ENCODE data around the gene SPACA4.

The SPACA4 gene

DNA sequence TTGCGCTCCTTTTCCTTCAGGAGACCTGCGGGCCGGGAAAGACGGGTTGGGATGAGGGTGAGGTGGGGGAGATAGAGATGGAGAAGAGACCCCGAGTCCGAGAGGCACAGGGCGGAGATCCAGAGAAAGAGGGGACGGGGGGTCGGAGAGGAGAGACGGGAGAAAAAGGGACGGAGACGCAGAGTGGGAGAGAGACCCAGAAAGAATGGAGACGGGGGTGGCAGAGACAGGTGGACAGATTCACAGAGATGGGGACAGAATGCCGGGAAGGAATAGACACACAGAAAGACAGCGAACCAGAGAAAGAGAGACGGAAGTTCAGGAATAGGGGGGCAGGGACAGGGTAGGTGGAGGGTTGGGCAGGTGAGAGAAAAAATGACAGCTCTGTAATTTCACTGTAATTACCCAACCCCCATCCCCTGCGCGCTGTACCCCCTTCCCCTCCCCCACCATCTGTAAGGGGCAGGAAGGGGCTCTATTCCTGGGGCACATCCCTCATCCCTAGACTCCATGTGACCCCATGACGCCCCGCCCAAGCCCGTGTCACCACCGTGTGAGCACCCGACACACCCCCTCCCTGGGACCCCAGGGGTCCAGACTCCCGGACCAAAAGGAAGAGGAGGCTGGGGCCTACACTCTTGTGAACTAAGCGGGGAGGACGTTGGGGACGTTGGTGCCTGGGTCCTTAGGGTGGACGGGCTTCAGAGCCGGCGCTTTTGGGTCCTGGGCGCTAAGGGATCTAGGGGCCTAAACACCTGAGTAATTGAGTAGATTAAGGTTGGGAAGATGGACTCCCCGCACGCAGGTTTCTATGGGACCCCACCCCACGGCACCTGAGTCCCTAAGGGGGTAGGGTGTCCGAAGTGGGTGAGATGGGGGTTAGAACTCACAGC is 29.7 kb downstream of the SPACA4 start:
- DNase-seq = peak in 5 of 6 experiments; percentile 18 to 49 (median 36)

DNA sequence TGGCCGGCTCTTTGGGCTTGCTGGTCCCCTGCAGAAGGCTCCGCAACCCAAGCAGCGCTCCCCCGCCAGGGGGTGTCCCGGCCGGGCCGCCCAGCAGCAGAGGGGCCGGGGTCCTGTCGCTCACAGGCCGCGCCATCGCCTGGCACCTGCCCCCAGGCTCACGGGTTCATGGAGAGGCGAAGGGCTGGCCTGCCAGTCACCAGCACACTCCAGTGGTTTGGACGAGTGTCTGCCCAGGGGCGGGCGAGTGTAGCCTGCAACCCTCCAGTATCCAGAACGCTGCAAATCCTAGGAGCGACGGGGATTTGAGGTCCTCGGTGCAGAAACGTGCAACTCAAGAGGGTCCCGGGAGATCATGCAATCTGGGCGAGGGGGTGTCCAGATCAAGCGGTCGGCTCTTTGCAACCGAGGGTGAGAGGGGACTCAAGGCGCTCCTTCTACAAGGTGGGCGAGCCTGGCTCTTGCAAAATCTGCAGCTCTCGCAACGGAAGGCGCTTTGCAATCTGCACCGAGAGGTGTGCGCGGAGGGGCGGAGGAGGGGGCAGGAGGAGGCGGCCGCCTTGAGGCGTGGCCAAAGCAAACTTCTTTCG is 30.4 kb downstream of the SPACA4 start, which contains the start of gene DBP:
Gene DBP (minus strand): TSS at position 521 of the 590 bp plus-strand sequence. CDS start 385 bp downstream, at position 136.
- DNase-seq = peak in 2 of 6 experiments; percentile 36 to 45

DNA sequence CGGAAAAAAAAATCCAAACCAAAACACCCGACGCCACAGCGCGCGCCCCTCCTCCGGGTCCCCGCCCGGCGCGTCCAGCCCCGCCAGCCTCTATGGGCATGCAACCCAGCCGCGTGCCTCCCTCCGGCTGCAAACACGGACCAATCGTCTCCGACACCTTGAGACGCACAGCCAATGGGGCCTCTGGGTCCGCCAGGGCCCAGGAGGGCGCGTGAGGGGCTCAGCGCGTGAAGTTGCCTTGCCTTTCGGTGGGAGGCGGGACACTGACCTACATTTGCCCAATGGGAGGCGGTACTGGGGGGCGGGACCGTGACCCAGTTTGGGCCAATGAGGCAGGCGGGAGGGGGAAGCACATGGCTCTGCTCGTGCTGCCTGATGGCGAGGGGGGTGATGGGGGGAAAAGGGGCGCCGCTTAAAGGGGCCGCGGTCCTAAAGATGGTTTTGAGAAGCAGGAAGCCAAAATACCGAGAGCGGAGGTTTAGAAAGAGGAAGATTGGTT is 31.0 kb downstream of the SPACA4 start:
- DNase-seq = peak; percentile 97 to 100 (median 100)

DNA sequence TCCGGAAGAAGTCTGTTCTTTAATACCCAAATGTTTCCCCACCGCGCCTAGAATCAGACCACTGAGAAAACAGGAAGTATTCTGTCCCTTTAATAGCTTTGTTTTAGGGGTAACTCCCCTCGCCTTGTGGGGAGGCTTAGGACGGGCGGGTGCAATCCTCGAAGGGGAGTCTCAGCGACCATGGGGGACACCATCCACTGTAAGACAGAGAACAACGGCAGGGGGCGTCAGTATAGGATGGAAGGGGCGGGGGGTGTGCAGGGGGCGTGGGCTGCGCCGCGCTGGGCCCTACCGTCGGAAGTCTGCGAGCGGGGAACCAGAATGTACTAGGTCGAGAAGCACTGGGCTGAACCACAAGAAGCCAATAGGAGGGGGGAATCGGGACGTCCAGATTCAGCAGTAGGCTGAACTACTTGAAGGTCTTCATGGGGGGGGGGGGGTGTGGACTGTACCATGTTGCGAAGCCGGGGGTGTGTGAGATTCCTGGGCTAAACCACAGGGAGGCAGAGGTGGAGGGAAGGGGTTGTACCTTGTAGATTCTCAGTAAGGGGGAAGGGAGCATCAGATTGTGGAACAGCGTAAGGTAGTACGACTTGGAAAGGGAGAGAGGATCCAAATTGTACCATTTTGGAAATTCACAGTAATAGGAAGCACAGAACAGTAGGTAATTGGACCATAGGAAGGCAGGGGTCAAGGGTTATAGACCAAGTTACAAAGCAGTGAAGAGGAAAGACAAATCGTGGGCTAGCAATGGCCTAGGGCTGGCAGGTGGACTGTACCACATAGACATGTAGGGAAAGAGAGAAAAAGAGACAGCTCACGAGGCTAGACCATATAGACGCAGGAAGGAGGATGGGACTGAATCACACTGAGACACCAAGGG is 31.6 kb downstream of the SPACA4 start:
- DNase-seq = peak; percentile 84 to 95 (median 88)

DNA sequence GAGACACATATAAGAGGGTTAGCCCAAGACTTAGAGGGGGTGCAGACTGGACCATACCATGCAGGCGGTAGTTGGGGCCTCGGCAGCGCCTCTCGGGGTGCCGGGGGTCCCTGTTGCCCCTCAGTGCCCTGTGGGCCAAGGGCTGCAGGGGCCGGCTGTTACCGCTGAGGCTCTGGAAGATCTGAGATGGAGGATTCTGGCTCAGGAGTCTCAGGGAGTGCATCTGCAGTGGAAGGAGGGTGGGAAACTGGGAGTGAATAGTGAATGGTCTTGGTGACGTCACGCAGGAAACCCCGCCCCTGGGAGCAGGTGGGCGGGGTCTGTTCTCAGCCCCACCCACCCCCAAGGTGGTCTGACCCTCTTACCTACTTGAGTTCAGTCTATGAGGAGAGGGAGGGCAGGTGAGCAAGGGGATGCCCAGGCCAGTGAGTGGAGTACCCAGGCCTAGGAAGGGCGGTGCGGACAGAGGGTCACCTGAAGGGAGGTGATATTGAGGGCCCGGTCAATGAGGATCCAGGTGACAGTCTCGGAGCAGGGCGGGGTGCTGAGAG is 32.4 kb downstream of the SPACA4 start:
- DNase-seq = no peak

DNA sequence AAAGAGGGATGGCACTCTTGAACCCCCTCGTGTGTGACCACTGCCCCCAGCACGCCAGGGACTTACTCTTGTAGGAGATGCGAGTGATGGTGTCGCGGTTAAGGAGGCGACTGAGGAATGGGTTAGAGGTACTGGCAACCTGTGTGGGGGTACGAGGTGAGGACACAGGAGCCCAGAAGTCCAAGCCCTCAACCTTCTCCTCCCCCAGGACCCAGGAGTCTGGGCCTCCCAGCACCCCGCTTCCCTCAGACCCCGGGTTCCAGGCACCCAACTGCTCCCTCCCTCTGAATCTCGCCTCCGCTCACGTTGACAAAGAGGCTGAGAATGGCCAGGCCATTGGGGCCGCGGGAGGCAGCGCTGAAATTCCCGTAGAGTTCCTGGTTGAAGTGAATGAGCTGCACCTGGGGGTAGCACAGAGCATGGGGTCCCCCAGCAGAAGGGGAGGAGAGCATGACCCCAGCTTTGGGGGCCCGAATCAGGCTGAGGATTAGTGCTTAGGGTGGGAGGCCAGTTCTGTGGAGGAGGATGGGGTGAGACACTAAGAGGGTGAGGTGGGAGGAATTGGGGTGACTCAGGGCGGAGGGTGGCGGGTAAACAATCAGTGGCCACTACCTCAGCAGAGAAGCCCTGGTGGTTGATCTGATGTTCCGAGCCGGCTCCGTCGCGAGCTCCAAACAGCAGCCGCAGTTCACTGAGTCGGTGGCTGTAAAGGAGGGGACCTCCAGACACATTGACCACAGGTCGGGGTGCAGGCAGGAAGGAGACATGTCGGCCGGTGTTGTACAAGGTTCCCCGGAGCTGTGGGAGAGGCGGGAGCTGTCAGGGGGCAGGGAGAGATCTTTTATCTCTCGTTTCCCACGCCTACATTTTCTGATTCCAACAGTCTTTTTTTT is 33.2 kb downstream of the SPACA4 start:
- DNase-seq = no peak

DNA sequence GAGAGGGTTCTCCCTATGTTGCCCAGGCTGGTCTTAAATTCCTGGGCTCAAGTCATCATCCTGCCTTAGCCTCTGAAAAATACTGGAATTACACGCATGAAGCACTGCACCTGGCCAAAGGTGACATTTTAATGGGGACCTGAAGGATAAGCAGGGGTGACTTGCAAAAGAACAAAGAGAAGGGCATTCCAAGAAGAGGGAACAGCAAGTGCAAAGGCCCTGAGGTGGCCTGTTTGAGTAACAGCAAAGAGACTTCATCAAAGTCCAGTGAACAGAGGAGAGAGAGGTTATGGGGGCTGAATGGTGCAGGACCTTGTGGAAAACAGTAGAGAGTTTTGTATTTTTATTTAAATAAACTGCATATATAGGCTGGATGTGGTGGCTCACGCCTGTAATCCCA is 35.3 kb downstream of the SPACA4 start:
- no peak for DNase-seq

DNA sequence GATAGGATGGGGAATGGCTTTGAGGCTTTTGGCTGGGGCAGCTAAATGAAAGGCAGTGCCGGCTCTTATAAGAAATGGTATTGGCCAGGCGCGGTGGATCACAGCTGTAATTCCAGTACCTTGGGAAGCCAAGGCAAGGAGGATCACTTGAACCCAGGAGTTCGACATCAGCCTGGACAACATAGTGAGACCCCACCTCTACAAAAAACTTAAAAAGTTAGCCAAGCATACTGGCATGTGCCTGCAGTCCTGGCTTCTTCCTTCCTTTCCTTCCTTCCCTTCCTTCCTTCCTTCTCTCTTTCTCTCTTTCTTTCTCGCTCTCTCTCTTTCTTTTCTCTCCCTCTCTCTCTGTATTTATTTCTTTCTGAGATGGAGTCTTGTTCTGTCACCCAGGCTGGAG is 36.3 kb downstream of the SPACA4 start:
- no peak for DNase-seq

DNA sequence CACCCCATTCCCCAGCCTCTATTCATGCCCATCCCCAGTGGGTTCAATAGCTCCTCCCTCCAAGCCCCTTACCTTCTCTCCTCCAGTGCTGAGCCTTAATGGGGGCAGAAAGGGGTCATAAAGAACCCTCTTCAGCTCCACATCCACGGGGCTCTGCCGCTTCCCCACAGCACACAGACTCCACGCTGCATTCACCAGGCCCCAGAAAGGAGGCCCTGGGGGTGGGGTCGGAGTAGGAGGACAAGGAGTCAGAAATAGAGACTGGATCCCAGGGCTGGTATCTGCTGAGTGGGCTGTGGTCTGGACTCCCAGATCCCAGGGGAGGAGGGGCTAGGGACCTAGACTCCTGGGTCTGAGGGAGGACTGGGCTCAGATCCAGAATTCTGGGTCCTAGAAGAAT is 37.8 kb downstream of the SPACA4 start:
- DNase-seq = no peak

DNA sequence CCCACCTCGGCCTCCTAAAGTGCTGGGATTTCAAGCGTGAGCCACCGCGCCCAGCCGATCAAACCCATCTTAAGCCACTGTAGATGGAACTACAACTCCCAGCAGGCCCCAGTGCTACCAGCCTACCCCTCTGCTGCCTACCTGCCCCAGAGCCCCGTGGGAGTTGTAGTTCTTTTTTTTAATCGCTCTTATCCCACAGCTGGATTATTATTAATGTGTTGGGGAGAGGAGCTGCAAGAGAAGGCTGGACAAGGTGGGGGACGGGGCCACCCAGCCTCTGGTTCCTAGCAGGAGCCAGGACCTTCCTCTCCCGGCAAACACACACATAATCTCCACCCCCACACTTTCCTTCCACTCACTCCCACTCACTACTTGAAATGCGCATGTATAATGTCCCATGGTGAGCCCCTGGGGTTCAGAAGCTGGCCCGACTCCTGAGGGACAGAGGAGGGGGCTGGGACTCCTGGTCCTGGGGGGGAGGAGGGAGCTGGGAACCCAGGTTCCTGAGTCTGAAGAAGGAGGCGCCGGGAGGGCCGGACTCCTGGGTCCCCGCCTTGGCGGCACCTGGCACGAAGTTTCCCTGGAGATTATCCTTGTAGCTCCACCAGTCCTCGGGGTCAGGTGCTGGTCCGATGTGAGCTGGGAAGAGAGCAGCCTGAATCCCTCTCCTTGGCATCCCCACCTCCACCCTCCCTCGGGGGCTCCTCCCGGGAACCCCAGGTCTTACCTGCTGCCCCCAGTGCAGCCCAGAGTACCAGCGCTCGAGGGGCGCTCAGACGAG is 38.5 kb downstream of the SPACA4 start:
- DNase-seq = peak; percentile 51 to 85 (median 68)

DNA sequence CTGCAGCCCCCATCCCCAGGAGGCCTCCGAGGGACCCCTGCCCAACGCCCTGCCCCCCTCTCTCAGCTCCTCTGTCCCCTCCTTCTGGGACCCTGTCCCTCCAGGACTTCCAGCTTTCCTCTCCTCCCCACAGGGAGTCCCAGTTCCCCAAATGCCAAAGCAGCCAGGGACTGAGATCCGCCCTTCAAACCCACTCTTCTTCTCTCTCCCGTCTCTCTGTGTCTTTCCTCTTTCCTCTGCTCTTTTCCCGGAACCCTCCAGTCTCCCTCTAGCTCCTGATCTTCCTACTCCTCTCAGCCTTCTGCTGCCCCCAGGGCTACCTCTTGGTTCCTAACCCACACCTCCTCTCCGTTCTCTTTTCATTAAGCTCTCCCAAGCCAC is 39.1 kb downstream of the SPACA4 start:
- DNase-seq = peak in 1 of 6 experiments; percentile 46

DNA sequence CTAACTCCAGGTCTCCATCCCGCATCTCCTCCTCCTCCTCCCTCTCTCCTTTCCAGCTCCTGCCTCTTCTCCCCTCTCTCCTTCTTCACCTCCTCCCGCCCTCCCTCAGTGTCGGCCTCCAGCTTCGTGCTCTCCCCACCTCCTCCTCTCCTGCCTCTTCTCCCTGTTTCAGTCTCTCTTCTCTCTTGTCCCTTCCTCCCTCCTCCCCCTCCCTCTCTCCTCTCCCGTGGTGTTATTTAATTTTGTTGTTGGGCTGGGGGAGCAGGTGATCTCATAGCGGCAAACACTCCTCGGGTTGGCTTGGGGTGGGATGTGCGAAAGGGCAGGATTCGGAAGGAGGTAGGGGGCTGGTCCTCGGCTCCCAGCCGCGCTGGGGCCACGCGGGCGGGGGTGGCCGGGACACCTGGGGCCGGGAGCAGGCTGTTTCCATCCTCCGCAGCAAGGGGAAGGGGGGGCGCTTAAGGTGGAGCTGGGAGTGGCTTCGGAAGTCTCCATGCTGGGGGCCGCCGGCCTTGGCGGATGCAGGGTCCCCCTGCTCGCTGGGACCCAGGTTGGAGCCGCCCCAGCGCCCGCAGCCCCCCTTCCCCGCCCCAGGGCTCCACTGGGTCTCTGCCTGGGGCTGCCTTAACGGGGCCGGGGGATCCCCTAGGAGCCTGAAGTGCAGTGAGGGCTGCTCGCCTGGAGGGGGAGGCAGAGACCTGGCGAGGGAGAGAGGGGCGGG is 39.6 kb downstream of the SPACA4 start, which contains the start of gene CA11:
Gene CA11 (minus strand): TSS at position 187 of the 721 bp plus-strand sequence. CDS start 555 bp downstream, outside the sequence.
- peak; percentile 87 to 96 (median 92) for DNase-seq

DNA sequence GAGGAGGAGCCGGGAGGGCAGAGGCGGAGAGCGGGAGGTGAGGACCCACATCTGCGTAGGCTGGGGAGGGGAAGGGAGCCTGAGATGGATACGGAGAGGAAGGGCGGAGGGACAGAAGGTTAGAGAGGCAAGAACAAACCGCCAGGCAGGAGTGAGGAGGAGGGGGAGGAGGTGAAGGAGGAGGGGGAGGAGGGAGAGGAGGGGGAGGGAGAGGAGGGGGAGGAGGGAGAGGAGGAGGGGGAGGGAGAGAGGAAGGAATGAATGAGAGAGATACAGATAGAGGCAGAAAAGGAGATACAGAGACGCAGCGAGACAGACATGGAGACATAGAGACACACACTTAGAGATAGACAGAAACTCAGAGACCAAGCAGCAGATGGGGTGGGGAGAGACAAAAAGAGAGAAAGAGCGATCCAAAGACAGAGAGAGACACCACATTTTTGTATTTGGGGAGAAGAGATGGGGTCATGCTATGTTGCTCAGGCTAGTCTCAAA is 40.2 kb downstream of the SPACA4 start:
- peak in 1 of 6 experiments; percentile 38 for DNase-seq

DNA sequence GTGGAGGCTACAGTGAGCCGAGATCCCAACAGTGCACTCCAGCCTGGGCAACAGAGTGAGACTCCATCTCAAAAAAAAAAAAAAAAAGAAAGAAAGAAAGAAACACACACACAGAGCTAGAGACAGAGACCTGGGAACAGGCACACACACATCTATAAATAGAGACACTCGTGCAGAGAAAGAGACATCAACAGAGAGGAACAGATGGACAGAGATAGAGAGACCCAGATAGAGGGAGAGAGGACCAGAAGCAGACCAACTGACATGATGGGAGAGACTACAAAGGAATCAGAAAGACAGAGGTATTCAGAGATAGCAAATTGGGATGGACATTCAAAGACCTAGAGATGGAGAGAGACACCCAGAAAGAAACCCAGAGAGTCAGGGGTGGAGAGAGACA is 41.6 kb downstream of the SPACA4 start:
- no peak for DNase-seq

DNA sequence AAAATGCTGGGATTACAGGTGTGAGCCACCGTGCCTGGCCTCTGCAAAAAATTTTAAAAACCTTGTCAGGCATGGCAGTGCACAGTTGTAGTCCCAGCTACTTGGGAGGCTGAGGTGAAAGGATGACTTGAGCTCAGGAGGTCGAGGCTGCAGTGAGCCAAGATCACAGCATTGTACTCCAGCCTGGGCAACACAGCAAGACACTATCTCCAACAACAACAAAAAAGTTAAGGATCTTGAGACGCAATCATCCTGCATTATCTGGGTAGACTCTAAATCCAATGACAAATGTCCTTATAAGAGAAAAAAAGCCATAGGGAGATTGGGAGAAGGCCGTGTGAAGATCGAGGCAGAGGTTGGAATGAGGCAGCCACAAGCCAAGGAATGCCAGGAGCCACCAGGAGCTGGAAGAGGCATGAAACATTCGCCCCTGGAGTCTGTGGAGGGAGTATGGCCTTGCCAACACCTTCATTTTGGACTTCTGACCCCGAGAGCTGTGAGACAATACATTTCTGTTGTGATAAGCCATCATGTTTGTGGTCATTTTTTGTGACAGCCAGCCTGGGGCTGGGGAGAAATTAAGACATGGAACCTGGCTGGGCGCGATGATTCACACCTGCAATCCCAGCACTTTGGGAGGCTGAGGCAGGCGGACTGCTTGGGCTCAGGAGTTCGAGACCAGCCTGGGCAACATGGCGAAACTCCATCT is 44.6 kb downstream of the SPACA4 start:
- no peak for DNase-seq

DNA sequence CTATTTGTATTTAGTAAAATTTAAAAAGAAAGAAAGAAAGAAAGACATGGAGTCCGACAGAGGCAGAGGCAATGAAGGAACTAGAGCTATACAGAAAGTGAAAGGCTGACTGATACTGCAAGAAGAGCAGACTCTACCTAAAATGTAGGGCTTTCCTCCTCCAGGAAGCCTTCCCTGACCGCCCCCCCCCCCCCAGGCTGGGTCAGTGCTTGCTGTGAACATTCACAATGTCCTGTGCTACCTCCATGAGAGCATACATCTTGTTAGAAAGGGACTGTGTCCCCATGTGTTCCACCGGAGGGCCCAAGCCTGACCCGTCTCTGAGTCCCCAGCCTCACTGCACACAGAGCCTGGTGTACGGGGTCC is 45.1 kb downstream of the SPACA4 start:
- no peak for DNase-seq

DNA sequence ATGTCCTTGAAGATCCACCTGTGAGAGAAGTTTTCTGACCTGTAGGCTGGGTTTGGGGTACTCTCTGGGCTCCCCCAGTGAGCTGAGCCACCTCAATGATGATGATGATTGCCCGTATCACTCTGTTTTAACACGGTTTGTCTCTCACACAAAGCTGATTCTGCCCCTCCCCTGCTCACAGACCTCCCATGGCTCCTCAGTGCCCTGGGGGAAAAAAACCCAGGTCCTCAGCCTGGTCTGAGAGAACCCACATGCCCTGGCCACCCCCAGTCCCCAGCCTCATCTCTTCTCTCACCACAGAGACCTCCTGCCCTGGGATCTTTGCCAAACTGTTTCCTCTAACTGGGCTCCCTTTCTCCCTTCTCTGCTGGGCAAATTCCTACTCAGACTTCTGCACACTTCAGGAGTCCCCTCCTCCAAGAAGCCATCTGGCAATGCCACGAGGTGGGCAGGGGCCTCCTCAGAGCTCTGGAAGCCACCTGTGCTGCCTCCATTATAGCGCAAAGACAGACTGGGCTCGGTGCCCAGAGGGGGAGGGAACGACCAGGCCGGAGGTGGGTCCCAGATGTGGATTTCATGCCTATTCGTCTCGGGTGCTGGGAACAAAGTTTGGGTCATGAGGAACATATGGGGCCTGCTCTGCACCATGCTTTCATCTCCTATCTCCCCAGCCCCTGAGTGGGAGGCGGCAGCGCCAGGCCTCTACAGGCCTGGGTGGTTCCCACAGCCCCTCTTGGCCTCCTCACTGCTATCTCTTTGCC is 47.9 kb downstream of the SPACA4 start:
- no peak for DNase-seq

DNA sequence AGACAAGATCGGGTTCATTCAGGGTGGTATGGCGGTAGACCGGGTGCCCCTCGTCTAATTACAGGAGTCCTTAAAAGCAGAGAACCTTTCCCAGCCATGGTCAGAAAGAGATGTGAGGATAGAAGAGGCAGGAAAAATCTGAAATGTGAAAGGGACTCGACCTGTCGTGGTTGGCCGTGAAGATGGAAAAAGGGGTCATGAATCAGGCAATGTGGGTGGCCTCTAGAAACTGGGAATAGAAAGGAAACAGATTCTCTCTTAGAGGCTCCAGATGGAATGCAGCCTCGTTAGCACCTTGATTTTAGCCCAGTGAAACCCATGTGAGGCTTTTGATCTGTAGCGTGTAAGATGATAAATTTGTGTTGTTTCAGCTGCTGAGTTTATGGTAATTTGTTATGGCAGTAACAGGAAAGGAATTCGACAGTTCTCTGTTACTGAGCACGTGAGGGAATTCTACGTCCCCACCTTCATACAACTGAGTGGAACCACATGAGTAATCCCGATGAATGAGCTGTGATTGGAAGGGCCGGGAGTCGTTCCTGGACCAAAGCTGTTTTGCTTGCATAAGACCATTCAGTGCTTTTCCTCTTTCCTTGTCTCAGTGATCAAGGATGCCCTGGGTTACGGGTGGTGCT is 50.4 kb downstream of the SPACA4 start:
- DNase-seq = no peak
